Ectodermal cell (in vitro differentiated cells): Measurements from ENCODE around the gene CACNA2D3.

ENCODE experiments used
- H3K27ac ChIP-seq: 2 replicates; pipeline ENCODE4 v1.7.0; 2013; ENCODE audit warnings: mild to moderate bottlenecking, low read depth, low read length; ENCODE audit not compliant: insufficient read depth, poor library complexity, severe bottlenecking
- H3K27me3 ChIP-seq: 2 replicates; pipeline ENCODE4 v1.7.0; 2013; ENCODE audit warnings: mild to moderate bottlenecking, low read length; ENCODE audit not compliant: insufficient read depth, control insufficient read depth, poor library complexity, severe bottlenecking
- H3K36me3 ChIP-seq: one replicate; pipeline ENCODE4 v1.7.0; 2013; ENCODE audit warnings: low read length; ENCODE audit not compliant: control insufficient read depth, insufficient read depth
- H3K4me1 ChIP-seq: one replicate; pipeline ENCODE4 v1.7.0; 2013; ENCODE audit warnings: low read length; ENCODE audit not compliant: control insufficient read depth, insufficient read depth
- H3K4me3 ChIP-seq: 2 replicates; pipeline ENCODE4 v1.7.0; 2013; ENCODE audit warnings: low read depth, low read length, control low read depth; ENCODE audit not compliant: insufficient read depth
- H3K9me3 ChIP-seq: 2 replicates; pipeline ENCODE4 v1.7.0; 2013; ENCODE audit warnings: mild to moderate bottlenecking, low read length, moderate library complexity; ENCODE audit not compliant: control insufficient read depth
- WGBS, 2 experiments: methylation state at CpG; one replicate each; pipeline ENCODE4 v1.1.7; 2013; ENCODE audit warnings: missing lambda C conversion rate in 2 of 2; 5-methylcytosine and 5-hydroxymethylcytosine counted together

Gene CACNA2D3

DNA sequence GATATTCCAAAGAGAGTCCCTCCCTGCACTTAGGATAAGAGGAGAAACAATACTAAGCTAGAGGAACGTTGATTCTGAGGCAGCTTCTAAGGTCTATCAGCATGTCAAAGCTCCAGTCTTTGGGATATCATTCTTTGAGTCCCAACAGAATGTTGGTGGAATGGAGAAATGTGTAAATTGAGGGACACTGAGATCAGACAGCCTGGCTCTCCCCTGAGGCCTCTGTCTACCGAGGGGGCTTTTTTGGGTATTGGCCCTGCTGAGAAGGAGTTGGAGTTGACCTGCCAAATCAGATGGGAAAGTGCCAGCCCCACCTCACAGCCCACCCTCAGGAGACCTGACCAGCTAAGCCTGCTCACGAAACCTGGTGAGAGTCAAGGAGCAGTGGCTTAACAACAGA is 833.1 kb downstream of the CACNA2D3 start:
- H3K27ac ChIP-seq = no peak overlapping the region

GRCh38 chr3:54955941-54956340 is 833.6 kb downstream of the CACNA2D3 start:
- Histone ChIP-seq H3K36me3 (no peaks in the 10 kb centered on the region), H3K4me1 (peaks cover 3% of the 10 kb centered on the region), H3K4me3 (no peak overlapping the region), H3K9me3 (no peaks in the 10 kb centered on the region), H3K27ac (no peak overlapping the region), H3K27me3 (no peaks in the 10 kb centered on the region)
- 96 to 97% methylated on average over 6 of the region's 6 CpGs for WGBS, 2 experiments

More for the DNA sequence above, 833.1 kb downstream of the CACNA2D3 start:
- H3K27me3 ChIP-seq = no peaks in the 10 kb centered on the region
- 76 to 80% methylated on average over 3 of the region's 3 CpGs for WGBS, 2 experiments
- peaks cover 3% of the 10 kb centered on the region for H3K4me1 ChIP-seq
- no peaks in the 10 kb centered on the region for H3K9me3 ChIP-seq
- no peaks in the 10 kb centered on the region for H3K36me3 ChIP-seq
- no peak overlapping the region for H3K4me3 ChIP-seq

GRCh38 chr3:54957711-54958110 is 835.4 kb downstream of the CACNA2D3 start:
- Histone ChIP-seq H3K4me3 (no peak overlapping the region), H3K36me3 (no peaks in the 10 kb centered on the region), H3K4me1 (peaks cover 3% of the 10 kb centered on the region), H3K9me3 (no peaks in the 10 kb centered on the region), H3K27me3 (no peaks in the 10 kb centered on the region), H3K27ac (no peak overlapping the region)
- 92 to 99% methylated on average over 4 of the region's 4 CpGs for WGBS, 2 experiments

DNA sequence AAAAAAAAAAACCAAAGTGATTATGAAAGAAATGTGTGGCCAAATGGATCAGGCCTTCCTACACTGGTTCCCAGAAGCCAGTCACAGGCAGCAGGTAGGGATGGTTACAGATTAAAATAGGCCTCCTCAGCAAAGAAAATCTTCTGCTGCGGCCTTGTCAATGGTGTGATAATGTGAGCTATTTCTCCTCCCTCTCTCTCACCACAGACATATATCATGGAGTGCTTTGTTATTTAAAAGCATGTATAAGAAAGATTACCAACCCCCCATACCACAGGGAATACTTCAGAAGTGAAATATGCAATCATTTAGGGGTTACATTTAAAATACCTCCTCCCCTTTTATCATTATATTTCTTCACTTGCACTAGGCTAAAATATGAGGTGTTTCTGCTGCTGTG is 837.7 kb downstream of the CACNA2D3 start:
- Histone ChIP-seq H3K4me3 (no peak overlapping the region), H3K9me3 (no peaks in the 10 kb centered on the region), H3K36me3 (no peaks in the 10 kb centered on the region), H3K4me1 (peaks cover 9% of the 10 kb centered on the region), H3K27me3 (no peaks in the 10 kb centered on the region), H3K27ac (no peak overlapping the region)
- WGBS, 2 experiments = no CpG with 5 or more reads among the region's 1 CpG

DNA sequence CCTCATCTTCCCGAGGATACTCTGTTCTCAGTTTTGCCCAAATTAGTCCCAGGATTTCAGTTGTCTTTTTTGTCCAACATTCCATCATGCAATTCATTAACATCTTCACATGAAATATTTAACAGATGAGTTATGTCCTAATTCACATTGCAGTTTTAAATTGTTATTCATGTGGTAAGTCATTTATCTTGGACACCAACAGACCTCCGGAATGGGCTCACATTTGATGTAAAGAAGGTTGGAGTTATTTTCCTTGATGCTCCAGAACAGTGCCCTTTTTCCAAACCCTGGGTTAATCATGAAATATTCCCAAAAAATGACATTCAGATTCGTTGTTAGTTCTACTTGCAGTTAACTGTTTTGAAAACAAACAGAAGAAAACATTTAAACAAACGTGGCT is 838.3 kb downstream of the CACNA2D3 start:
- Histone ChIP-seq H3K4me1 (peaks cover 9% of the 10 kb centered on the region), H3K4me3 (no peak overlapping the region), H3K36me3 (no peaks in the 10 kb centered on the region), H3K9me3 (no peaks in the 10 kb centered on the region), H3K27ac (no peak overlapping the region), H3K27me3 (no peaks in the 10 kb centered on the region)
- 88 to 90% methylated on average over 4 of the region's 4 CpGs for WGBS, 2 experiments

GRCh38 chr3:54962200-54962599 is 839.8 kb downstream of the CACNA2D3 start:
- Histone ChIP-seq H3K9me3 (no peaks in the 10 kb centered on the region), H3K4me3 (no peak overlapping the region), H3K36me3 (no peaks in the 10 kb centered on the region), H3K4me1 (peaks cover 9% of the 10 kb centered on the region), H3K27ac (no peak overlapping the region), H3K27me3 (no peaks in the 10 kb centered on the region)
- 94 to 99% methylated on average over 2 of the region's 2 CpGs for WGBS, 2 experiments

- 88 to 90% methylated on average over 3 of the region's 4 CpGs for WGBS, 2 experiments
- Histone ChIP-seq H3K9me3 (no peaks in the 10 kb centered on the region), H3K4me1 (peaks cover 13% of the 10 kb centered on the region), H3K36me3 (no peaks in the 10 kb centered on the region), H3K27ac (no peak overlapping the region), H3K27me3 (no peaks in the 10 kb centered on the region), H3K4me3 (no peak overlapping the region)
These were observed 841.3 kb downstream of the CACNA2D3 start for GRCh38 chr3:54963641-54964040.

- peaks cover 16% of the 10 kb centered on the region for H3K4me1 ChIP-seq
- WGBS, 2 experiments = 92 to 99% methylated on average over 3 of the region's 3 CpGs
- no peaks in the 10 kb centered on the region for H3K36me3 ChIP-seq
- no peak overlapping the region for H3K4me3 ChIP-seq
- no peaks in the 10 kb centered on the region for H3K9me3 ChIP-seq
- H3K27me3 ChIP-seq = no peaks in the 10 kb centered on the region
- H3K27ac ChIP-seq = no peak overlapping the region
These were observed 841.7 kb downstream of the CACNA2D3 start for GRCh38 chr3:54964081-54964480.

DNA sequence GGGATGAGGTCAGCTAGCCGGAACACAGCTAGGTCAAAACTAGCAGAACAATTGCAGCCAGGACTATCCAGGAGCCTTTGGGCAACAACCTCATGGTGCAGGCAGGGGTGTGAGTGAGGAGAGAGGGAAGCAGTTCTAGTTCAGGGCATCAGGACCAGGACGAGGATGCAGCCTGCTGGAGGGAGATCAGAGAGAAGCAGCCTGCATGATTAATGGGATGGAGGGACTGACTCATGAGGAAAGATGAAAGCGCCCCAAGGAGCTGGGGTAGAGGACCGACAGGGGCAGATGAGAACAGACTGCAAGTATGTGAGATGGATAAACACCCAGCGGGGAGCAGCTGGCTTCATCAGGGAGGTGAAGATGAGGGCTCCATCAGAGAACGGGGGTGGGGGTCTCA is 843.4 kb downstream of the CACNA2D3 start:
- WGBS, 2 experiments = 86 to 91% methylated on average over 6 of the region's 6 CpGs

DNA sequence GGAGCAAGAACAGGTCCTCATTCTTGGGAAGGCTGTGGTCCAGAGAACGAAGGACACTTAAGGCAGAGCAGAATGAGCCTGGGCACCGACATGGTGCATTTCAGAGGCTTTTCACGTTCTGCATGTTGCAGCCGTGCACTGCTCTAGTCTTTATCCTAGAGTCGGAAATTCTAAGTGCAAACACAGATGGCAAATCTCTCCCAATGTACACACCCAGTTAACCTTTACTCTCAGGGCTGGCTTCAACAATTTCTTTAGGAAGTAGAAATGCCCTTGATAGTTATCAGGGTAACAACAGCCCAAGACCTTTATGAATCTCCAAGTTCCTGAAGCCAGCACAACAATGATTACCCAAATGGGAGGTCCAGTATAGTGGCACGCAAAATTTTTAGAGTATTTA is 844.6 kb downstream of the CACNA2D3 start:
- WGBS, 2 experiments = 90 to 95% methylated on average over 6 of the region's 6 CpGs
- H3K4me1 ChIP-seq = peaks cover 16% of the 10 kb centered on the region
- H3K36me3 ChIP-seq = no peaks in the 10 kb centered on the region
- H3K27ac ChIP-seq = no peak overlapping the region
- H3K27me3 ChIP-seq = no peaks in the 10 kb centered on the region
- no peaks in the 10 kb centered on the region for H3K9me3 ChIP-seq
- no peak overlapping the region for H3K4me3 ChIP-seq

More for the DNA sequence above, 843.4 kb downstream of the CACNA2D3 start:
- no peaks in the 10 kb centered on the region for H3K27me3 ChIP-seq
- H3K4me3 ChIP-seq = no peak overlapping the region
- H3K36me3 ChIP-seq = no peaks in the 10 kb centered on the region
- no peak overlapping the region for H3K27ac ChIP-seq
- no peaks in the 10 kb centered on the region for H3K9me3 ChIP-seq
- H3K4me1 ChIP-seq = peaks cover 16% of the 10 kb centered on the region

DNA sequence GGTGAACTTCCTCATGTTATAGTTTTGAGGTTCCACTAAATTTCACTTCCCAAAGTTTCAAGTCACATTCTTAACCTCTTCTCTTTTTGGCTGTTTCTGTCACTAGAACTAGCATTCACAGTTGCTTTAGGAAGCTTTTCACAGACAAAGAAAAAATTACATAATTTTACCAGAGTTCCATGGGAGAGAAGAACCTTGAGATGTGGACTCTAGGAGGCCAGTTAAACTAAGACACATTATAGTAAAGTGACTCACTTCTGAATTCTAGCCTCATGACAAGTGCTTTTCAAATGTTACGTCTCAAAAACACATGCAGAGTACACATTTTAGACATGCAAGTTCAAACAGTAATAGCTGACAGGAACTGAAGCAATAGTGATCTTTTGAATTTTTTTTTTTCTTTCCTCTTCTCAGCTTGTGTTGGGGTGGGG is 845.4 kb downstream of the CACNA2D3 start:
- H3K36me3 ChIP-seq = no peaks in the 10 kb centered on the region
- peaks cover 16% of the 10 kb centered on the region for H3K4me1 ChIP-seq
- no peak overlapping the region for H3K4me3 ChIP-seq
- H3K27me3 ChIP-seq = no peaks in the 10 kb centered on the region
- no peaks in the 10 kb centered on the region for H3K9me3 ChIP-seq
- no peak overlapping the region for H3K27ac ChIP-seq
- 97 to 100% methylated on average over 1 of the region's 1 CpG for WGBS, 2 experiments
